ENCODE data around the gene AHCTF1. TPM values are rescaled to one million over a fixed set of nuclear protein-coding genes. Genes with fewer than 3 reads are reported as not detected.

AHCTF1 gene
- total and polyA plus RNA-seq, 12 donors: 10.0 to 42.6 (median 27.9) TPM

- H3K9me3 ChIP-seq (replicated peaks in 1 of 3): no peaks in the 10 kb centered on the region
- intact Hi-C loops (cut with DNase I): no loop called here
- TF ChIP-seq POLR2A (IDR thresholded peaks at IDR 0.05): no peak
- TF ChIP-seq CTCF (IDR thresholded peaks at IDR 0.05): no peak
- H3K4me1 ChIP-seq (replicated peaks in 1 of 2): peaks cover 3 to 5% of the 10 kb centered on the region in 2 donors
- no peak for DNase-seq
- H3K36me3 ChIP-seq (replicated peaks in 1 of 2): no peaks in the 10 kb centered on the region
- no peaks in the 10 kb centered on the region for H3K27me3 ChIP-seq
- 92 to 100% (median 96%) methylated on average over 5 to 7 of the region's 7 CpGs for WGBS, 4 donors
- H3K4me3 ChIP-seq: no peak overlapping the region
- H3K27ac ChIP-seq: no peak overlapping the region
Measured at GRCh38 chr1:246790364-246790763, 141.4 kb downstream of the AHCTF1 start.

- no peak overlapping the region for H3K27ac ChIP-seq
- intact Hi-C loops (cut with DNase I): no loop called here
- 81 to 88% (median 83%) methylated on average over 22 to 25 of the region's 25 CpGs for WGBS, 4 donors
- H3K4me3 ChIP-seq: no peak overlapping the region
- no peaks in the 10 kb centered on the region for H3K36me3 ChIP-seq (replicated peaks in 1 of 2)
- no peaks in the 10 kb centered on the region for H3K27me3 ChIP-seq
- TF ChIP-seq CTCF (IDR thresholded peaks at IDR 0.05): no peak
- no peak for DNase-seq
- H3K9me3 ChIP-seq (replicated peaks in 1 of 3): no peaks in the 10 kb centered on the region
- peaks cover 3 to 5% of the 10 kb centered on the region in 2 donors for H3K4me1 ChIP-seq (replicated peaks in 1 of 2)
Measured at GRCh38 chr1:246789454-246790339, 142.1 kb downstream of the AHCTF1 start.

Small RNA genes lying within 50 kb of the gene (small RNA-seq; reads per million reads assigned to genes)
- gene AC113174.1: 0 reads per million in 2 donors
- gene RF00402: 0 reads per million in 2 donors

Other genes starting within 250 kb of the AHCTF1 start
- 100 to 1,000 TPM in 2 of 9 donors, 10 to 100 TPM in 7; 34.2 to 180 (median 63.3) TPM for gene SCCPDH, start 207.5 kb downstream of the AHCTF1 start, total RNA-seq
- gene SCCPDH, start 207.5 kb downstream of the AHCTF1 start, polyA plus RNA-seq: 100 to 1,000 TPM in 1 of 3 donors, 10 to 100 TPM in 2; 12.0 to 116 (median 27.6) TPM
- 1 to 10 TPM in 2 of 9 donors, under 1 TPM in 3, not detected in 4; 0.19 to 1.8 (median 0.42) TPM for gene ZNF695, start 76.1 kb upstream of the AHCTF1 start, total RNA-seq
- gene ZNF695, start 76.1 kb upstream of the AHCTF1 start, polyA plus RNA-seq: under 1 TPM in 2 of 3 donors, not detected in 1; 0.07 to 0.13 TPM
- gene ZNF670, start 146.9 kb upstream of the AHCTF1 start, total RNA-seq: 1 to 10 TPM in 8 of 9 donors, under 1 TPM in 1; 0.18 to 3.7 (median 2.4) TPM
- gene ZNF670, start 146.9 kb upstream of the AHCTF1 start, polyA plus RNA-seq: 1 to 10 TPM in 1 of 3 donors, under 1 TPM in 2; 0.80 to 3.1 (median 0.84) TPM
- gene ZNF669, start 172.4 kb upstream of the AHCTF1 start, total RNA-seq: 10 to 100 TPM in 1 of 9 donors, 1 to 10 TPM in 8; 1.2 to 11.3 (median 5.2) TPM
- gene ZNF669, start 172.4 kb upstream of the AHCTF1 start, polyA plus RNA-seq: 1 to 10 TPM; 2.5 to 6.0 (median 3.3) TPM
- 10 to 100 TPM in 8 of 9 donors, 1 to 10 TPM in 1; 8.7 to 24.8 (median 15.6) TPM for gene ZNF124, start 240.1 kb upstream of the AHCTF1 start, total RNA-seq
- 1 to 10 TPM in 2 of 3 donors, under 1 TPM in 1; 0.97 to 2.3 (median 1.3) TPM for gene ZNF124, start 240.1 kb upstream of the AHCTF1 start, polyA plus RNA-seq

Measured in adrenal gland (tissue), 12 donors.